Keratinocyte (primary cell): ENCODE results near the gene TFCP2L1. TPM values are rescaled to one million over a fixed set of nuclear protein-coding genes. Genes with fewer than 3 reads are reported as not detected.

Experiments used
- DNase-seq: peaks from one replicate; pipeline ENCODE4 v3.0.0-alpha.2; 2011; ENCODE audit warnings: low read depth, missing footprints, low spot score
- FAIRE-seq: peaks from 2 replicates; lab custom pipeline; 2011; peaks lifted over from hg19 to GRCh38; lab: Jason Lieb, UNC
- H2AFZ ChIP-seq: 2 replicates; pipeline ENCODE4 v1.6.0; 2012; ENCODE audit warnings: low read length, control low read depth, inconsistent platforms; ENCODE audit not compliant: control insufficient read depth
- H3K27ac ChIP-seq: 2 replicates; pipeline ENCODE4 v1.5.1; 2011; ENCODE audit warnings: low read length; ENCODE audit not compliant: control insufficient read depth, insufficient read depth
- H3K27me3 ChIP-seq: 3 replicates; pipeline ENCODE4 v1.6.0; 2011; ENCODE audit warnings: low read length; ENCODE audit not compliant: control insufficient read depth, insufficient read depth; ENCODE audit errors: extremely low read depth
- H3K36me3 ChIP-seq, 2 experiments: 2 replicates in 1 of 2; 3 replicates in 1 of 2; pipeline ENCODE4 v1.5.1; 2011; ENCODE audit warnings: low read length in 2 of 2, mild to moderate bottlenecking in 1 of 2; ENCODE audit not compliant: control insufficient read depth in 2 of 2, insufficient read depth in 2 of 2; ENCODE audit errors: extremely low read depth in 1 of 2
- H3K4me1 ChIP-seq: 3 replicates; pipeline ENCODE4 v1.5.1; 2011; ENCODE audit warnings: low read length; ENCODE audit not compliant: control insufficient read depth, insufficient read depth; ENCODE audit errors: extremely low read depth
- H3K4me2 ChIP-seq: 3 replicates; pipeline ENCODE4 v1.6.0; 2011; ENCODE audit warnings: low read depth, low read length; ENCODE audit not compliant: control insufficient read depth, insufficient read depth; ENCODE audit errors: extremely low read depth
- H3K4me3 ChIP-seq, 3 experiments: fragments of 200-600 bp in 1 of 3; sonication (generic) in 1 of 3; 2 replicates in 2 of 3; 3 replicates in 1 of 3; pipeline ENCODE4 v1.5.1; 2011 to 2016; ENCODE audit warnings: low read length in 3 of 3, mild to moderate bottlenecking in 3 of 3, control low read depth in 2 of 3, inconsistent platforms in 1 of 3, low read depth in 1 of 3, mixed read lengths in 1 of 3, mixed run types in 1 of 3, moderate library complexity in 1 of 3; ENCODE audit not compliant: control insufficient read depth in 2 of 3, insufficient read depth in 2 of 3; ENCODE audit errors: extremely low read depth in 1 of 3
- H3K79me2 ChIP-seq: 2 replicates; pipeline ENCODE4 v1.6.0; 2012; ENCODE audit warnings: low read length; ENCODE audit not compliant: control insufficient read depth, insufficient read depth
- H3K9ac ChIP-seq: 3 replicates; pipeline ENCODE4 v1.6.0; 2011; ENCODE audit warnings: low read length; ENCODE audit not compliant: control insufficient read depth, insufficient read depth; ENCODE audit errors: extremely low read depth
- H3K9me1 ChIP-seq: 3 replicates; pipeline ENCODE4 v1.6.0; 2011; ENCODE audit warnings: low read length; ENCODE audit not compliant: control insufficient read depth, insufficient read depth; ENCODE audit errors: extremely low read depth
- H3K9me3 ChIP-seq: 2 replicates; pipeline ENCODE4 v1.5.1; 2012; ENCODE audit warnings: low read depth, low read length; ENCODE audit not compliant: control insufficient read depth
- H4K20me1 ChIP-seq: 3 replicates; pipeline ENCODE4 v1.6.0; 2011; ENCODE audit warnings: low read length; ENCODE audit not compliant: control insufficient read depth, insufficient read depth; ENCODE audit errors: extremely low read depth
- EZH2 ChIP-seq: IDR thresholded peaks from one replicate; pipeline ENCODE4 v1.6.1; 2012; ENCODE audit warnings: inconsistent platforms, mild to moderate bottlenecking, low read length, moderate library complexity
- dilution Hi-C: fragments of 300-500 bp; cut with MboI; formaldehyde crosslinking; loops from one replicate; pipeline ENCODE4 v1.7.0; 2020; ENCODE audit warnings: low sequenced_read_pairs; ENCODE audit not compliant: extremely low pct_ligation_motif_present
- polyA plus RNA-seq, 5 experiments: library from polyadenylated mRNA; depleted of rRNA in 3 of 5; stranded (reverse) in 3 of 5; stranded (forward) in 1 of 5; unstranded in 1 of 5; fragments of >200 nt; gene quantifications; 1 replicate in 1 of 5; 2 replicates in 3 of 5; 3 replicates in 1 of 5; pipeline versions ENCODE4 v1.2.1 to v1.2.3, GENCODE V29; 2011 to 2012; ENCODE audit warnings: missing spikeins in 2 of 5, low read depth in 1 of 5, low replicate concordance in 1 of 5
- TF ChIP-seq, protein P1 (sequence below), 3 experiments: IDR thresholded peaks in 1 of 3; conservative IDR thresholded peaks in 1 of 3; optimal IDR thresholded peaks in 1 of 3; 2 replicates in 2 of 3; 3 replicates in 1 of 3; pipeline versions ENCODE3 to v1.5.1; 2011; ENCODE audit warnings: low read length in 3 of 3, mild to moderate bottlenecking in 3 of 3, moderate library complexity in 2 of 3, control low read depth in 1 of 3, inconsistent platforms in 1 of 3; ENCODE audit not compliant: insufficient read depth in 2 of 3; ENCODE audit errors: extremely low read depth in 1 of 3

TFCP2L1 gene
- polyA plus RNA-seq, 1 donor (not counting 4 experiments of a cell fraction or from before 2014, with no cell fraction given) = 29.4 TPM

DNA sequence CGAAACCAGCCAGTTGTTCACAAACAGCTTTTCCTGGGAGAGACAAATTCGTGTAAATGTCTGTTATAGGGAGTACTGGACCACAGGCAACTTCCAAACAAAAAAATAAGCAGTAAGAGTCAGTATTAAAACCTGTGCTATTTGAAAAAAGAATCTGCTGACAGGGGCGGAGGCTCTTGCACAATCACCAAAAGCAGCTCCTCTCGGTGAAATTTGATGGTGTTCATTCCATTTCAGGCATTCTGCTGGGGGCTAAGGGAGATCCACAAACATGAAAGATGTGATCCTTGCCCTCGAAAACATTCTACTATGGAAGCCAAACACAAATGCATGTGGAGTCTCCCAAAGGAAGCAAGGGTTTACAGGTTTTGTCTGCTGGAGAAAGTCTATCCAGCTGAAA is 45.0 kb downstream of the TFCP2L1 start:
- no peak overlapping the region for H3K4me3 ChIP-seq
- no peak overlapping the region for H3K9ac ChIP-seq
- no peaks in the 10 kb centered on the region for H3K27me3 ChIP-seq
- no peaks in the 10 kb centered on the region for H3K9me1 ChIP-seq
- no peak for DNase-seq
- no peaks in the 10 kb centered on the region for H3K79me2 ChIP-seq
- H3K27ac ChIP-seq = no peak overlapping the region
- dilution Hi-C loops = no loop called here
- H3K9me3 ChIP-seq = no peaks in the 10 kb centered on the region
- H3K4me1 ChIP-seq = no peaks in the 10 kb centered on the region
- FAIRE-seq = no peak
- no peaks in the 10 kb centered on the region for H4K20me1 ChIP-seq
- TF ChIP-seq, protein P1, sequence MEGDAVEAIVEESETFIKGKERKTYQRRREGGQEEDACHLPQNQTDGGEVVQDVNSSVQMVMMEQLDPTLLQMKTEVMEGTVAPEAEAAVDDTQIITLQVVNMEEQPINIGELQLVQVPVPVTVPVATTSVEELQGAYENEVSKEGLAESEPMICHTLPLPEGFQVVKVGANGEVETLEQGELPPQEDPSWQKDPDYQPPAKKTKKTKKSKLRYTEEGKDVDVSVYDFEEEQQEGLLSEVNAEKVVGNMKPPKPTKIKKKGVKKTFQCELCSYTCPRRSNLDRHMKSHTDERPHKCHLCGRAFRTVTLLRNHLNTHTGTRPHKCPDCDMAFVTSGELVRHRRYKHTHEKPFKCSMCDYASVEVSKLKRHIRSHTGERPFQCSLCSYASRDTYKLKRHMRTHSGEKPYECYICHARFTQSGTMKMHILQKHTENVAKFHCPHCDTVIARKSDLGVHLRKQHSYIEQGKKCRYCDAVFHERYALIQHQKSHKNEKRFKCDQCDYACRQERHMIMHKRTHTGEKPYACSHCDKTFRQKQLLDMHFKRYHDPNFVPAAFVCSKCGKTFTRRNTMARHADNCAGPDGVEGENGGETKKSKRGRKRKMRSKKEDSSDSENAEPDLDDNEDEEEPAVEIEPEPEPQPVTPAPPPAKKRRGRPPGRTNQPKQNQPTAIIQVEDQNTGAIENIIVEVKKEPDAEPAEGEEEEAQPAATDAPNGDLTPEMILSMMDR (optimal IDR thresholded peaks at IDR 0.05 in 1 of 3, IDR thresholded peaks at IDR 0.05 in 1 of 3, conservative IDR thresholded peaks at IDR 0.05 in 1 of 3; ENCODE audit: extremely low read depth in 1 of 3, insufficient read depth in 2 of 3, low read length in 3 of 3) = no peak
- no peak for TF ChIP-seq EZH2
- no peak overlapping the region for H3K4me2 ChIP-seq
- no peak overlapping the region for H2AFZ ChIP-seq
- peaks cover 31 to 50% of the 10 kb centered on the region in 2 experiments for H3K36me3 ChIP-seq

DNA sequence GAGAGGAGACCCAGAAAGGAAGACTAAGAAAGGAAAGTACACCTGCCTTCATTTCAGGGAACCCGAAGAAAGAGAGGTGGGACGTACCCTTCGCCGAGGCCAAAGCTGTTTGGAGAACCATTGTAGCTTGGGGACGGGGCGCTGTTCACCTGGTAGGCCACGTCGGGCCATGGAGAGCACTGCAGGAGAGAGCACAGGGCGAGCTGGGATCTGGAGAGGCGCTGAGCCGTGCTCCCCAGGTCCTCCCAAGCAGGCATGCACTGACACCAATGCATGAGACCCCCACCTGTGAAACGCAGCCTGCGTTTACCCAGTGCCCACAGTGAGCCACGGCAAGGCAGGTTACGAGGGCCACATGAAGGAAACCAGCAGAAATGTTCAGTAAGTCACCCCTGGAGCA is 45.5 kb downstream of the TFCP2L1 start:
- H2AFZ ChIP-seq = no peak overlapping the region
- H3K27me3 ChIP-seq = no peaks in the 10 kb centered on the region
- DNase-seq = no peak
- H3K27ac ChIP-seq = no peak overlapping the region
- no peaks in the 10 kb centered on the region for H3K4me1 ChIP-seq
- H3K9me1 ChIP-seq = no peaks in the 10 kb centered on the region
- no peak overlapping the region for H3K9ac ChIP-seq
- peaks cover 32 to 49% of the 10 kb centered on the region in 2 experiments for H3K36me3 ChIP-seq
- H3K4me3 ChIP-seq = no peak overlapping the region
- no peak overlapping the region for H3K4me2 ChIP-seq
- no peaks in the 10 kb centered on the region for H4K20me1 ChIP-seq
- dilution Hi-C loops = no loop called here
- FAIRE-seq = no peak
- TF ChIP-seq, protein P1 (optimal IDR thresholded peaks at IDR 0.05 in 1 of 3, IDR thresholded peaks at IDR 0.05 in 1 of 3, conservative IDR thresholded peaks at IDR 0.05 in 1 of 3; ENCODE audit: extremely low read depth in 1 of 3, insufficient read depth in 2 of 3, low read length in 3 of 3) = no peak
- TF ChIP-seq EZH2 = no peak
- H3K79me2 ChIP-seq = no peaks in the 10 kb centered on the region
- no peaks in the 10 kb centered on the region for H3K9me3 ChIP-seq
